HG03439 (cell line): ENCODE measurements around the gene ING4.

Experiments
- ATAC-seq: cut with Tn5 transposase; IDR thresholded peaks from one replicate; pipeline ENCODE4 v1.9.1; 2021; ENCODE audit warnings: mild to moderate bottlenecking, moderate library complexity; ENCODE audit not compliant: unreplicated experiment

Gene ING4

DNA sequence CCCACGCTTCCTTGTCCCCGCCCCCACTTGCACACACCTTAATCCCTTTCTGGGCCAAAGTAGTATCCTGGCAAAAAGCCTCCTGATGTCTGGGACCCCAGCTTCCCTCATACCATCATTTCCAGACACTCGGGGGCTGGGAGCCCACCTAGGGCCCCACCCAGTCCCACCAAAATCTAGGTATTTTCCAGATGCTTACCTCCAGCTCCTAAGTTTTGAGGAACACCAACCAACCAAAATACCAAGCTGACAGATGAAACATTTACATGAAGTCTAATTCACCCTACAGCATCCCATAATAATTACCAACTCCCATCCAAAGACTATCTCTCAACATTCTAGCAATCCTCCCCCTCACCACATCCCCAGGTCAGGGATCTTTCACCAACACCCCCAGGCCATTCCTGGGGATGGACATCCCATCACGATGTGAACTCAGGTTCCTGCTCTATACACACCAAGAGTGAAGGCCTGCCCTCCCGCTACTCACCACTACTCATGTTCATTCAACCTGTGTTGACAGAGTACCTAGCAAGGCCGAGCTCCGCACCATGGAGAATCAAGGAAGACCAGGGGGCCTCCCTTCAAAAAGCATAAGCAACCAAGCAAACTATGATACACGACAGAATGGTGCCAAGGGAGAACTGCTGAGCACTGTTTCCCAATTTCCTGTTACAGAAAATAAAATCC, 54.2 kb downstream of the ING4 start:
- ATAC-seq, result no peak

- ATAC-seq, result no peak
Measured at GRCh38 chr12:6607751-6608591, 54.9 kb downstream of the ING4 start.

GRCh38 chr12:6606331-6607131, 56.4 kb downstream of the ING4 start:
- no peak for ATAC-seq

- ATAC-seq, result no peak
Measured at GRCh38 chr12:6605421-6606330, 57.2 kb downstream of the ING4 start.

DNA sequence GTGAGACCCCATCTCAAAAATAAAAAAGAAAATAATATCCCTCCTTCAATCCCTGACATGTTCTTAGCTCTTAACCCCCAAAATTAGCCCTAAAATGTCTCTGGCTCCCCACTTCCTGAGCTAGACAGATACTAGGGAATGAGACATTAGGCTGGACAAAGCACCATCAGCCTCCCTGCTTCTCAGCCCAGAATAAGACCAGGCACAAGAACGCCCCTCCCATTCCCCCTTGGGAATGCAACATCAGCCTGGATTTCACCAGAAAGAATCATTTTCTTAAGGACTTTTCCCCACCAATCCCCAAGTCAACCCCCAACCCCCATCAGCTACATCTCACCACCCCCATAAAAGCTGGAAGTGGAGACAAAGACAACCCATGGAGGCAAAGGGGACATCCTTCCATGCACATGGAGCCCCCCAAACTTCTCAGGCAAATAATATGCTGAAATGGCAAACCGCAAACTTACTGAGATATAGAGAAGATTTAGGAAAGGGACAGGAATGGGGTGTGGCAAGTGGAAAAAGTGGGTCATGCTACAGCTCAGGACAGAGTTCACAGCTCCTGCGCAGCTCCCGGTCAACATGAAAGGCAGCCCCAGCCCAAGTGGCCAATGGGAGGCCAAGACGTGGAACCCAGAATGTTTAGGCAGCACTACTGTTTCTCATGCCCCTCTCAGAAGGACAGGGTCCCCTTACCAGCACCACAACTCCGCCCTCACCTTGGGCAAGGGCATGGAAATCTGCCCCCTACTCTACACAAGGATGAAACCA, 58.5 kb downstream of the ING4 start:
- no peak for ATAC-seq

GRCh38 chr12:6603095-6603567, 59.8 kb downstream of the ING4 start:
- ATAC-seq, result no peak

DNA sequence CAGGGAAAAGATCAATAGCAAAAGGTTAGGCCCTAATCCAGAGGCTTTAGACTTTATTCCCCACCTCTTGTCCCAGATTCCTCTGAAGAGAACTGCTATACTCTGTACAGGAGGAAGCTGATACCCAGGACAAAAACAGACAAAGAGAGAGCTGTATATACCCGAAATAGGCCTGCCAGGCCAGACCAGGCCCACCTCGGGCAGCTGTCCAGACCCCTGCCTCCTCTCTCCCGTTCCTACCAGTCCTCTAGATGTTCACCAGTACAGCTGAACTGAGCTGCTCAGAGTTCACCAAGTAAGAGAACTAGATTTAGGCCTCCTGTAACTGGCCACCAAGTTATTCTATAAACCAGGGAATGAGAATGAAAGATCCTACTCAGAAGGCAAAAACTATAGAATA, 60.4 kb downstream of the ING4 start:
- no peak for ATAC-seq
